GM18505 (cell line): ENCODE results near the gene ZDHHC7.

Source experiments
- ATAC-seq: cut with Tn5 transposase; IDR thresholded peaks from one replicate; pipeline ENCODE4 v1.9.1; 2021; ENCODE audit not compliant: unreplicated experiment
- POLR2A ChIP-seq: IDR thresholded peaks from 4 replicates; pipeline ENCODE4 v1.6.1; 2011; ENCODE audit warnings: borderline replicate concordance; ENCODE audit not compliant: insufficient read depth, insufficient read length; ENCODE audit errors: extremely low read depth

The ZDHHC7 gene

DNA sequence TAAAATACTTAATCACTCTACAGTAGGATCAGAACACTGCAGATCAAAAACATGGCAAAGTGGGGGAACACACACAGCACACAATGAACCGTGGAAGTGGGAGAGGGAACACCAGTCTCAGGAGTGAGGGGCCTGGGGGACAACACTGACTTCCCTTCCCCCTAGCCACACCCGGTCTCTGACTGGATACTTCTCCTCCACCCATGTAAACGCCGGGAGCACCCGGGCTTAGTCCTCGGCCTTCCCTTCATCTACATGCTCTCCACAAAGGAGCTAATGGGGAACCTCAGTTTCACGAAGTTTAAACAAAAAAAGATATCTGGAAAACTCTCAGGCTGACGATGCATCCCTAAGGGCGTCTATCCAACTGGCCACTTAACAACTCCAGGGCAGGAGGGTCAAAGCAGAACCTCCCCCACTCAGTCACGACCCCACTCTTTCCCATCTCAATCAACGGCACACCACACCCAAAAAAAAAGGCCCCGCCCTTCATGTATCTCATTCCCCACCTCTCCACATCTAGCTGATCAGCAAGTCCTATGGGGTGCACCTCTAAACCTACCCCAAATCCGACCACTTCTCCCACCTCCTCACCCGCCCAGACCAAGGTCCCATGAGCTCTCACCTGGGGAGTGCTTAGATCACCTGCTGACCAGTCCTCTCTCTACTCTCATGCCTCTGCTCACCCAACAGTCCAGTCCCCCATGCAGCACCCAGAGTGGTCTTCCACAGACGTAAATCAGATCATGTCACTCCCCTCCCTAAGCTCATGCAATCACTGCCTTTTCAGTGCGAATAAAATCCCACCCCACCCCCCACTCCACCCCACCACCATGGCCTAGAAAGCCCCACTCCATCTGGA is 7.4 kb downstream of the ZDHHC7 start:
- TF ChIP-seq POLR2A = no peak
- no peak for ATAC-seq

DNA sequence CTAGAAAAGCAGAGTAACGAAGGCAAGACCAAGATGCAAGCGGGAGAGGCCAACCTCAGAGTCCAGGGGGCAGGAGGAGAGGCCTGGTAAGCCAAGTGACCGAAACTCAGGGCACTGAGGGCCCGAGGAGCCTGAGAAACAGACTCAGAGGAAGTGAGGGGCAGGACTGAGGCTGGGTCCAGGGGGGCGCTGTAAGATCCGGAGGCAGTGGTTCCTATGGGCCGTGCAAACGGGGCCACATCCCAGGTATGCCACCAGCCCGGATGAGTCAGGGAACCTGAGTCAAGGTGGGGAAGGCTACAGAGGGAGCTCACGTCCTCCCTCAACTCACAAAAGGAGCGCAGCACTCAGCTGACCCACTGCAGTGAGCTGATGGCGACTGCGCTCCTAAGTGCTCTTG is 8.3 kb downstream of the ZDHHC7 start:
- no peak for ATAC-seq
- no peak for TF ChIP-seq POLR2A

DNA sequence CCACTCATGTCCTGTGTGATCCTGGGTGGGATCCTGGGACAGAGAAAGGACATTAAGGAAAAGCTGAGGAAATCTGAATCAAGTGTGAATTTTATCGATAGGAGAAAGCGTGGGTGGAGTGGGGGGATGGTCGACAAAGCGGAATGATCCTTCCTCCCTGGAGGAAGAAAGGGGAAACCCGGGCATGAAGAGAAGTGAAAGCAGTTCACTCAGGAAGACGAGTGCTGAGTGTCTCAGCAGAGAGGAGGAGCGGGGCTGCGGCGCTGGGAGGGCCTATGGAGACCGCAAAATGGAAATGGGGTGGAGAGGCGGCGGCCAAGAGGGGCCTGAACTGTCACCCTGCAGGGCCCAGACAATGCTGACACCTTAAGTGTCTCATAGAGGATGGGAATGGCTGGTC is 8.7 kb downstream of the ZDHHC7 start:
- TF ChIP-seq POLR2A = no peak
- no peak for ATAC-seq

DNA sequence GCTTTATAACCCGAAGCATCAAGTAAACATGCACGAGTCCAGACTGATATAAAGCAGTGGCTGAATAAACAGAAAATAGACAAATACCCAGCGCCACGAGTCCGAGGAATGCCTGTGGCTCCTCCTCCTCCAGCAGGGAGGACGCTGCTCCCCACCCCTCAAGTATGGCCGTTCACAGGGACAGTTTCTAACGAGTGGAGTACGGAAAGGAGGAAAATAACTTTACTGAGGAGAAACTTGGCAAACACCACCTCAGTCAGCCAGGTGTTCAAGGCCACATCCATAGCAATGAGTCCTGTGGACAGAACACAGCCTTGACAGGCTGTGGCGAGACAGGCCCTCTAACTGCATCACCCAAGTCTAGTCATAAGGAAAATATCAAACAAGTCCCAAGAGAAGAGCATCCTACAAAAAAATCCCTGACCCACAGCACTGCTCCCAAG is 9.2 kb downstream of the ZDHHC7 start:
- TF ChIP-seq POLR2A = no peak
- ATAC-seq = no peak

DNA sequence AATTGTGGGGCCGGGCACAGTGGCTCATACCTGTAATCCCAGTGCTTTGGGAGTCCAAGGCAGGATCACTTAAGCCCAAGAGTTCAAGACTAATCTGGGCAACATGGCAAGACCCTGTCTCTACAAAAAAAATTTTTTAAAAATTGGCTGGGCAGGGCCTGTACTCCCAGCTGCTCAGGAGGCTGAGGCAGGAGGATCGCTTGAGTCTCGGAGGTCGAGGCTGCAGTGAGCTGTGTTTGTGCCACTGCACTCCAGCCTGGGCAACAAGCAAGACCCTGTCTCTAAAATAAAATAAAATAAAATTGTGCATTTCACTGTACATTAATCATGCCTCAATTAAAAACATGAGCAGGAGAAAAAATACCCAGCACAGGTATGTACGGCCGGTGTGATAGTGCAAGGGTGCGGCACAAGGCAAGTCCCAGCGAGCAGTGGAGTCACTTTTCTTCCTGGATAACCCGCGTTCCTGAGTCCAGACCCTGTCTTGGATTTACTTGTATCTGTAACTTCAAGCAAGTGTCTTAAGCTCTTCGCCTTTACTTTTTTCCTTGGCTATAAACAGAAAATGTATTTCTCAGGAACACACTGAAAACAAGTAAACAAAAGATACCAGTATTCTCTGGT is 11.4 kb downstream of the ZDHHC7 start:
- no peak for TF ChIP-seq POLR2A
- no peak for ATAC-seq

DNA sequence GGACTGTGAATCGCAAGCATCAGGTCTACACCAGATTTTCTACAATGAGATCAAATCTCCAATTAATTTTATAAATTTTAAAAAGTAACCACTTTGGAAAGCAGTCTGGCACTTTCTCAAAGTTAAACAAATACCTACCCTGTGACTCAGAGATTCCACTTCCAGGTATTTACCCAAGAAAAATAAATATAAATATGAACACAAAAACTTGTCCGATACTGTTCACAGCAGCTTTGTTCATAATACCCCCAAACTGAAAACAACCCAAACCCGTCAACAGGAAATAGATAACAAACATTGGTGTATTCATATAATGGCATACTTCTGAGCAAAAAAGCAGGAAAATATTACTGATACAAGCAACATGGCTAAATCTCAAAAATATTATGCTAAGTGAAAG is 12.1 kb downstream of the ZDHHC7 start:
- no peak for TF ChIP-seq POLR2A

DNA sequence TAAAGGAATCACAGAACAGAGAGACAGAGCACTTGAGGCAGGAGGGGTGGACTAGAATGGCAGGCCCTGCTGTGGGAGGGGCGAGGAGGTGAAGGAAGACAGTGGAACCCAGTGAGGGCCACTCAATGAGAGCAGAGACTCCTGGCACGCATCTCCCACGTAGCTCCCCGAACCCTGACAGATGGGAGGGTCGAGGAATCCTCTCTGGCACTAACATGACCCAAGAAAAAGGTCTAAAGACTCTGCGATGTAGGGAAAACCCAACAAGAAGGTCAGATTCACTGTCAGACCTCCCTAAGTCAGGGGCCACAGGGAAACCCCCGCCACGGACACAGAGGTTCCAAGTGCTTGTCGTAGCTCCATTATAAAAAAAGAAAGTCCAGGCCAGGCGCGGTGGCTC is 15.0 kb downstream of the ZDHHC7 start:
- no peak for ATAC-seq
- TF ChIP-seq POLR2A = no peak

More for the DNA sequence above, 12.1 kb downstream of the ZDHHC7 start:
- ATAC-seq = no peak

DNA sequence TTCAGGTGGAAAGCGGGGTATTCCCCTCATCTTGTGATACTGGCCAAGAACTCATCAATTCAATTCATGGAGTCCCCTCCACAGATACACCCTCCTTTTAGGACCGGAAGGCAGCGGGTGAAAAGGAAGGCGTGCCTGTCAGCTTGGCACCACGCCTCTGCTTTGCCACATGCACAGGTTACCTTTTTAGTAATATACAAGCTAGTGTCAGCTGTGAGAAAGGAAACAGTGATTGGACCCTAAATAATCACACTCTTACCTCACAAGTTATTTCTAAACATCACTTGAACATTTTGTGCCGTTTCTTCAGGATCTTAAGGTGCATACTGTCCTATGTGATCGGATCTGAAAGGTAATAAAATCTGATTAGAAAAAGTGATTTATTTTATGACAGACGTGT is 15.7 kb downstream of the ZDHHC7 start:
- no peak for ATAC-seq
- no peak for TF ChIP-seq POLR2A

DNA sequence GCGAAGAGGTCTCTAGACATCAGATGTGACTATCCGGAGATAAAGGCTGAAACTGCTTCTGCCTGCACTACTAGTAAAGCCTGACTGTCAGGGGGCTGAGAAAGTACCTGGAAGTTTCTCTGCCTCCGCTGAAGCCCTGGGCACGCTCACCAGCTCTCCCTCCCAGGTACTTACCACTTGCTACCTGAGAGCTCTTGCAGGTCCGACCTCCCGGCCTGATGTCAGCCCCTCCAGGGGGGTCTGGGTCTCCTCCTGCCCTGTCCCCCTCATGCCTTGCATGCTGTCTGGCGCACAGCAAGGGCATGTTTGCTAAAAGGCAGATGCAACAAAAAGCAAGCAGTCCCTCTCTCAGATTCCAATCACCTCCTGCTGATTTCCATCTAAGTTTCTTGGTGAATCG is 17.4 kb downstream of the ZDHHC7 start:
- no peak for TF ChIP-seq POLR2A

DNA sequence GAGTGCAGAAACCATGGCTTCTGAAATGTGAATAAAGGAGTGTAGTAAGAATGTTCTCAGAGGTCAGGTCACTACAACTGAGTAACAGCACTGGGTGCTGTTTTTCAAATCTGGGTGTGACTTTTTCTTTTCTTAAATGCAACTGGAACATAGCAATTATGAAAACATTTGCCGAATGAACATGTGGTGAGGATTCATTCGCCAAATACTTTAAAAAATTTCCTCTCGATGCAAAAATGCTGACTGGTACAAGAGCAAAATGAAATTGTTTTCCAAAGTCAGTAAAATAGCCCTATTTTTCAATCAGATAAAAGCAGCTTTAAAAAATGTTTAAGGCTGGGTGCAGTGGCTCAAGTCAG is 18.6 kb downstream of the ZDHHC7 start:
- no peak for TF ChIP-seq POLR2A
- ATAC-seq = no peak

More for the DNA sequence above, 17.4 kb downstream of the ZDHHC7 start:
- no peak for ATAC-seq

DNA sequence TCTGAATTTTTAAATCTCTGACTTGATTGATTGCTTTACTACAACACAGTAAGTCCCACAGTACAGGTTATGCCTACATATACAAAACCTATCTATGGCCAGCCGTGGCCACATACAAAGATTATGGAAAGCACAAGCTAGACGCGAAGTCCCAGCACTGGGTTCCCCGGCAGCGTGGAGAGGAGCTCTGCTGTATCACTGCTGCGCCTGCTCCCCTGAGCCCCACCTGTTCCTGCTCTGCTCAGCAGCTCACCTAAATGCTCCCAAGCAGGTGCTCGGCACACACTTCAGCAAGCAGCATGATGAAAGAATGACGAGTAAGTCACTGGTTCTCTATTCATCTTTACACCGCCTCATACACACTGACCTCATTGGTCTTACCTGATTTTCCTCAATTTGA is 20.6 kb downstream of the ZDHHC7 start:
- ATAC-seq = no peak
- TF ChIP-seq POLR2A = no peak

DNA sequence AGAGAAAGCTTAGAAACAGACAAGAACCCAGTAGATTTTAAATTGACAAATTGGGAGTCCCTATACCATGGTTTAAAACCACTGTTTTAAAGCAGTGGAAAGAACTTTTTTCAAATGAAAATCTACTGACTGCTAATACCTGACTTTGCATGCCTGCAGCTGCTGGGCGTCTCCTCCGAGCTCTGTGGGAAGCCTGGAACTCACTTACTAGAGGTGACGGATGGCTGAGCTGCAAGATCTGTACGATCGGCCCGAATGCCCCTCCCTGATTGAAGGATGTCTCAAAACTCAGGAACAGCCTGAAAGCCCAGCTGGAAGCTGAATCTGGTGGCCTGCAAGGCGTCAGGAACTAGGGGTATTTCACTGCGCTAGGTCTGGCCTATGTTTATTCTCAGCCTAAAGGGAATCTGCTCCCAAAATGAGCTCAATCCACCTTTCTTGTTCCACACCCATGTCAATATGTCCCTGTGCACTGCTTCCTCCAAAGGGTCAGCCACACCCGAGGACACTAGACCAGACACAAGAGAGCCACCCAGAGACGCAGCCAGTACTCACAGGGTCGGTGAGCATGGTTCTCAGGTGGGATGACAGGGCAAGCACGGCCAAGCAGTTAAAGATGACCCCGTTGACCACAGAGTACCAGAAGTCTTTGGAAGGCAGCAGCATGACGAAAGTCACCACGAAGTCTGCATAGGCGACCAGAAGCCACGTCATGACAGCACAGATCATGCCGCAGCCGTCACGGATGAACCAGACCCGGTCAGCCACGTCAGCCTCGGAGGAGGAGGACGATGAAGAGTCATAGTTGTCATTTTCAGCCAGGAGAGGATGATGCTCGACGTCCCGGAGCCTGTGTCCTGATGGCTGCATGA is 21.4 kb downstream of the ZDHHC7 start:
- ATAC-seq = no peak
- no peak for TF ChIP-seq POLR2A

DNA sequence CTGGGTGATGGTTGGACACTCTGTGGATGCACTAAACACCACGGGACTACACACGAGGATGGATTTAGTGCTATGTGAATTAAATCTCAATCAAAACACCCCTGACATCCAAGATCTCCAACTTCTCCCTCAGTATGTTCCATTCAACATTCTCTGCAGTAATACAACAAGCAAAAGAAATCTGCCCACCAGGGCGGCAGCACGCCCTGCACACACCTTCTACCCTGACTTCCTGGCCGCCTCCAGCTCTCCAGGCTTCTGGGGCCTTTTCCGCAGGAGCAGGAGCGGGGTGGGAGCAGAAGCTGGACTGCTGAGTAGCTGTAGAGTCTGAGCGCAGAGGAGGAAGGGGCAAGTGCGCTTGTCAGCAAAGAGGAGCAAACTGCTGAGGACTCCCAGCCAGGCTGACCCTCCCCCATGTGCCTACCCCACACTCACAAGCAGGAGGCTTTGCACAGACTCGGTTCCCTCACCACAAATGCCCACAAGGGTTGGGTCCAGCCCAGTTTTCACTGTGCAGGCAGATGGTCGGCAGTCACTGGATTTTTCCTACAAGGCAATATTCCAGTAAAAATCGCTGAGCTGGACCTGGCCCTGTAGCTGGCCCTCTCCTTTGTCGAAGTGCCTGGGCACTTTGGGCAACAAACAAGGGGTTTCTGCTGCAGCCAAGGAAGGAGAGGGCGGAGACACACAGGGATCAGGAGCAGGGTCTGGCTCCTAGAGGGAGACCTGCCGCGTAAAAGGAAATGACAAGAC is 22.8 kb downstream of the ZDHHC7 start:
- TF ChIP-seq POLR2A = no peak
- no peak for ATAC-seq
